Activated T-helper 1 cell treated with Interleukin-2 at 50 U/mL for 16 hours (primary cell): ENCODE results near the gene IFI16.
A peak's percentile ranks its signal among the peaks of the same experiment; 100 is the strongest.
"Not testable (repeated sequence)": the region's sequence is repeated elsewhere in the genome, so short reads cannot be mapped to it uniquely, and the experiment has no call there.

Source experiments
- DNase-seq: peaks from one replicate; pipeline ENCODE4 v3.0.0-alpha.2; 2020; ENCODE audit warnings: low read depth

Gene IFI16

GRCh38 chr1:159009704-159010361 is at the start of gene IFI16:
Gene IFI16, plus strand, starts transcription at chr1:159009907. Its CDS starts 4,774 bp downstream, at chr1:159014681.
- peak; percentile 20 for DNase-seq

GRCh38 chr1:158961178-158961577 is 48.5 kb upstream of the IFI16 start:
- DNase-seq: no peak

- no peak for DNase-seq
Observed at GRCh38 chr1:158962983-158963382, 46.7 kb upstream of the IFI16 start.

- DNase-seq: no peak
Observed at GRCh38 chr1:158969166-158969565, 40.5 kb upstream of the IFI16 start.

- no peak for DNase-seq
Observed at GRCh38 chr1:158969855-158970254, 39.9 kb upstream of the IFI16 start.

GRCh38 chr1:158972841-158973240 is 36.9 kb upstream of the IFI16 start:
- DNase-seq: no peak

- DNase-seq: no peak
Observed at GRCh38 chr1:158976219-158976618, 33.5 kb upstream of the IFI16 start.

GRCh38 chr1:158978730-158979129 is 31.0 kb upstream of the IFI16 start:
- no peak for DNase-seq

- DNase-seq: no peak
Observed at GRCh38 chr1:158979229-158979628, 30.5 kb upstream of the IFI16 start.

GRCh38 chr1:158983235-158983634 is 26.5 kb upstream of the IFI16 start:
- no peak for DNase-seq

- no peak for DNase-seq
Observed at GRCh38 chr1:158984386-158984785, 25.3 kb upstream of the IFI16 start.

- no peak for DNase-seq
Observed at GRCh38 chr1:158989424-158989823, 20.3 kb upstream of the IFI16 start.

- DNase-seq: no peak
Observed at GRCh38 chr1:158992787-158993312, 16.9 kb upstream of the IFI16 start.

GRCh38 chr1:158996998-158997397 is 12.7 kb upstream of the IFI16 start:
- no peak for DNase-seq

GRCh38 chr1:158998037-158998780 is 11.5 kb upstream of the IFI16 start:
- no peak for DNase-seq

GRCh38 chr1:158998781-158999161 is 10.9 kb upstream of the IFI16 start:
- no peak for DNase-seq

- DNase-seq: no peak
Observed at GRCh38 chr1:158999316-159000069, 10.2 kb upstream of the IFI16 start.

GRCh38 chr1:159000070-159000409 is 9.7 kb upstream of the IFI16 start:
- DNase-seq: no peak

GRCh38 chr1:159000625-159001024 is 9.1 kb upstream of the IFI16 start:
- no peak for DNase-seq

GRCh38 chr1:159005161-159005560 is 4.5 kb upstream of the IFI16 start:
- DNase-seq: no peak

GRCh38 chr1:159005676-159006075 is 4.0 kb upstream of the IFI16 start:
- no peak for DNase-seq

GRCh38 chr1:159006210-159006807 is 3.4 kb upstream of the IFI16 start:
- DNase-seq: not testable (repeated sequence)
